Small intestine (tissue), 7 donors: ENCODE data around the gene NTPCR. TPM values are rescaled to one million over a fixed set of nuclear protein-coding genes. Genes with fewer than 3 reads are reported as not detected.
A peak's percentile ranks its signal among the peaks of the same experiment; 100 is the strongest.
"Not testable (repeated sequence)": the region's sequence is repeated elsewhere in the genome, so short reads cannot be mapped to it uniquely, and the experiment has no call there.

Experiments
- DNase-seq, 2 donors: peaks; one replicate each; pipeline versions ENCODE4 v3.0.0 to v3.0.0-alpha.2; 2013
- FAIRE-seq: peaks from 2 replicates; lab custom pipeline; 2012; peaks lifted over from hg19 to GRCh38; lab: Jason Lieb, UNC
- H3K27ac ChIP-seq, 3 donors: one replicate each; pipeline ENCODE4 v1.5.1; 2013; ENCODE audit warnings: low read length in 2 of 3, mild to moderate bottlenecking in 2 of 3, control low read depth in 1 of 3, inconsistent platforms in 1 of 3, low read depth in 1 of 3, moderate library complexity in 1 of 3
- H3K27me3 ChIP-seq, 3 donors: one replicate each; pipeline ENCODE4 v1.6.1; 2013; ENCODE audit warnings: low read length in 3 of 3, inconsistent platforms in 1 of 3; ENCODE audit not compliant: control insufficient read depth in 3 of 3, insufficient read depth in 3 of 3
- H3K36me3 ChIP-seq, 3 donors: one replicate each; pipeline ENCODE4 v1.6.1; 2013; ENCODE audit warnings: low read length in 3 of 3, inconsistent platforms in 1 of 3, low read depth in 1 of 3, mild to moderate bottlenecking in 1 of 3, moderate library complexity in 1 of 3; ENCODE audit not compliant: control insufficient read depth in 3 of 3, insufficient read depth in 2 of 3
- H3K4me1 ChIP-seq, 3 donors: one replicate each; pipeline ENCODE4 v1.6.1; 2013; ENCODE audit warnings: low read length in 2 of 3, inconsistent platforms in 1 of 3, low read depth in 1 of 3, mild to moderate bottlenecking in 1 of 3, moderate library complexity in 1 of 3; ENCODE audit not compliant: control insufficient read depth in 3 of 3, insufficient read depth in 2 of 3
- H3K4me3 ChIP-seq, 3 donors: one replicate each; pipeline ENCODE4 v1.5.1; 2013; ENCODE audit warnings: low read length in 3 of 3, control low read depth in 1 of 3, inconsistent platforms in 1 of 3, low read depth in 1 of 3, mild to moderate bottlenecking in 1 of 3, moderate library complexity in 1 of 3
- H3K9me3 ChIP-seq, 2 donors: one replicate each; pipeline ENCODE4 v1.6.1; 2013; ENCODE audit warnings: low read depth in 1 of 2, low read length in 1 of 2; ENCODE audit not compliant: control insufficient read depth in 2 of 2, insufficient read depth in 1 of 2
- WGBS, 3 donors: extraction: QIAGEN DNeasy Blood & Tissue Kit; methylation state at CpG; one replicate each; pipeline ENCODE4 v1.1.7; 2013; 5-methylcytosine and 5-hydroxymethylcytosine counted together
- polyA plus RNA-seq, 4 donors: library from polyadenylated mRNA; stranded (reverse) in 3 of 4; unstranded in 1 of 4; fragments of 200-250 nt in 3 of 4; fragments of 120-200 nt in 1 of 4; gene quantifications; one replicate each; pipeline versions ENCODE4 v1.2.1 to v1.2.3, GENCODE V29; 2013
- donor health status: healthy with polysubstance abuse.
- donor health status: control.
- donor health status: control.
- donor health status: Bipolar disorder and iron deficiency.
- donor health status: healthy.

Gene NTPCR
- polyA plus RNA-seq, 4 donors: 48.5 to 65.6 (median 58.1) TPM

- Histone ChIP-seq H3K27me3 (no peaks in the 10 kb centered on the region), H3K27ac (no peak overlapping the region), H3K4me1 (no peaks in the 10 kb centered on the region), H3K9me3 (no peaks in the 10 kb centered on the region), H3K36me3 (no peaks in the 10 kb centered on the region), H3K4me3 (no peak overlapping the region)
- WGBS, 3 donors: 80 to 85% (median 81%) methylated on average over 3 of the region's 3 CpGs
- FAIRE-seq (no peak), DNase-seq (no peak)
Observed at GRCh38 chr1:232917053-232917452, 33.4 kb upstream of the NTPCR start.

DNA sequence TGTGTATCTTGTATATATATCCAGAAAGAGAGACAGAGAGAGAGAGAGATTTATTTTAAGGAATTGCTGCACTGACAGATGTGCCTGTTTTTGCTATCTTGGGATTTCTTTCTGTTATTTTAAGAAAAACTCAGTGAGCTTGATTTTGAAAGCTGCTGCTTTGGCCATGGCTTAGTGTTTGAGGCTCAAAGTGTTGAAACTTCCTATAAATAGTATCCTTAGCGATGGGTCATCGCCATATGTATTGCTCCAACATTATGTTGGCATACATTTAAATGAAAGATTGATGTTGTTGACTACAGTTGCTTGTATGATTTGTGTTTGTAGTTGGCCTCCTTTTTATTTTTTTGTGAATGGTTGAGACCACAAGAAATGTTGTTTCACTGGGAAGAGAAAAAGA lies 29.0 kb upstream of the NTPCR start:
- Histone ChIP-seq H3K27ac (no peak overlapping the region), H3K9me3 (no peaks in the 10 kb centered on the region), H3K36me3 (no peaks in the 10 kb centered on the region), H3K4me1 (no peaks in the 10 kb centered on the region), H3K27me3 (no peaks in the 10 kb centered on the region), H3K4me3 (no peak overlapping the region)
- FAIRE-seq (no peak), DNase-seq (no peak)
- WGBS, 3 donors: 67 to 96% (median 90%) methylated on average over 2 of the region's 2 CpGs

DNA sequence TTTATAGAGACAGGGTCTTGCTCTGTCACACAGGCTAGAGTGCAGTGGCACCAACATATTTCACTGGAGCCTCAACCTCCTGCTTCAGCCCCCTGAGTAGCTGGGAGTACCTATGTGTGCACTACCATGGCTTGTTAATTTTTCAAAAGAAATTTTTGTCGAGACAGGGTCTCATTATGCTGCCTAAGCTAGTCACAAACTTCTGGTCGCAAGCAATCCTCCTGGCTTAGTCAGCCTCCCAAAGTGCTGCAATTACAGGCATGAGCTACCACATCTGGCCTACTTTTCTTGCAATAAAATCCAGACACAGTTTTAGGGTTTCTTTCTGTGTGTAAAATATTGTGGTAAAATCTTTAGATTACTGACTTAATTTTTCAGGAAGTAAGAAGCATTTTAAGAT lies 27.9 kb upstream of the NTPCR start:
- Histone ChIP-seq H3K27me3 (no peaks in the 10 kb centered on the region), H3K9me3 (peaks cover 0 to 4% of the 10 kb centered on the region in 2 donors), H3K27ac (no peak overlapping the region), H3K36me3 (no peaks in the 10 kb centered on the region), H3K4me3 (no peak overlapping the region), H3K4me1 (no peaks in the 10 kb centered on the region)
- no peak for DNase-seq
- no peak for FAIRE-seq
- WGBS, 3 donors: 77 to 94% (median 88%) methylated on average over 2 of the region's 2 CpGs

DNA sequence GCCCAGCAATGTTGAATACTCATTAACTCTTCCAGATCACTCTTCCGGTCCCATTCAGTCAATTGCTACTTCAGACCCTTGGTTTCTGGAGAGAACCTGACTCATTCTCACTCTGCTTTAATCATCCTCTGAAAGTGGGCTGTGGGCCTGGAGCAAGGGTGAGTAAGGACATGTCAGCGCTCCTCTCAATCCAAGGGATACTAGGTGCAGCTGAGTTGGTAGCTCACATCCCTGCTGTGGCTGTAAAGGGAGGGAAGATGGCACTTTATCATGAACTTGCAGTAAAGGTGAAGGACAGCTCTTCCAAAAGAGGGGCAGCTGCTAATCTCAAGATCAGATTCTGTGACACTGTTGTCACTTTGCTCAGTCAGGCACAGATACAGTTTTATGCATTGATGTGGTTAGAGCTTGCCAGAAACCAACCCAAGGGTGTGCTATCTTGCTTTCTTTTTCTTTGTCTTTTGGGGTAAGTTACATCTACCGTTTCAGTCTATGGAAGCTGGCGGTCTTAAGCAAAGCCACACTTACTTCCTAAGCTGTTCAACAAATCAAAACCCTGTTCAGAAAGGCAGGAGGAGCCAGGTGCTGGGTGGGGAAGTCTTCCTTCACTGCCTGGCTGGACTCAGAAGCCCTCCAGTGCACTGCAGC lies 26.5 kb upstream of the NTPCR start:
- 66 to 77% (median 76%) methylated on average over 4 of the region's 4 CpGs for WGBS, 3 donors
- DNase-seq (peak in 1 of 2 donors; percentile 15), FAIRE-seq (no peak)
- no peak overlapping the region for H3K27ac ChIP-seq
- H3K4me3 ChIP-seq: no peak overlapping the region
- no peaks in the 10 kb centered on the region for H3K4me1 ChIP-seq
- H3K9me3 ChIP-seq: peaks cover 0 to 5% of the 10 kb centered on the region in 2 donors
- no peaks in the 10 kb centered on the region for H3K27me3 ChIP-seq
- no peaks in the 10 kb centered on the region for H3K36me3 ChIP-seq

DNA sequence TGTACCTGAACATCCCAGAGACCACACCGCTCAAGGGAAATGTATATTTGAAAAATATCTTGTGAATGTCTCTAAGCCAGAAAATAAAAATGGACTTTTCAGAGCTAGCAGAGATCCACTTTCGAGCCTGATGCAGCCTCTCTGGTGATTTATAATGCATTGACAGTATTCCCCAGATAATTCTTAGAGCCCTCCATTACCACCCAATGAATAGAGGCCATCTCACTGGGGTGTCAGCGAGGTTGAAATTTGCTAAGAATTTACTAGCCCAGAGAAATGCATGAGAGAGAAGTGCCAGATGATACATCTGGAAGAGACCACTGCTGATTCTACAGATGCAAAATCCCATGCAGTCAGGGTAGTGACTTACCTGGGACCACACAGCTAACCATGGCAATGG lies 25.5 kb upstream of the NTPCR start:
- FAIRE-seq: no peak
- Histone ChIP-seq H3K27ac (no peak overlapping the region), H3K36me3 (no peaks in the 10 kb centered on the region), H3K4me1 (no peaks in the 10 kb centered on the region), H3K9me3 (peaks cover 0 to 5% of the 10 kb centered on the region in 2 donors), H3K27me3 (no peaks in the 10 kb centered on the region), H3K4me3 (no peak overlapping the region)
- DNase-seq: no peak
- 89 to 96% (median 91%) methylated on average over 3 of the region's 3 CpGs for WGBS, 3 donors

DNA sequence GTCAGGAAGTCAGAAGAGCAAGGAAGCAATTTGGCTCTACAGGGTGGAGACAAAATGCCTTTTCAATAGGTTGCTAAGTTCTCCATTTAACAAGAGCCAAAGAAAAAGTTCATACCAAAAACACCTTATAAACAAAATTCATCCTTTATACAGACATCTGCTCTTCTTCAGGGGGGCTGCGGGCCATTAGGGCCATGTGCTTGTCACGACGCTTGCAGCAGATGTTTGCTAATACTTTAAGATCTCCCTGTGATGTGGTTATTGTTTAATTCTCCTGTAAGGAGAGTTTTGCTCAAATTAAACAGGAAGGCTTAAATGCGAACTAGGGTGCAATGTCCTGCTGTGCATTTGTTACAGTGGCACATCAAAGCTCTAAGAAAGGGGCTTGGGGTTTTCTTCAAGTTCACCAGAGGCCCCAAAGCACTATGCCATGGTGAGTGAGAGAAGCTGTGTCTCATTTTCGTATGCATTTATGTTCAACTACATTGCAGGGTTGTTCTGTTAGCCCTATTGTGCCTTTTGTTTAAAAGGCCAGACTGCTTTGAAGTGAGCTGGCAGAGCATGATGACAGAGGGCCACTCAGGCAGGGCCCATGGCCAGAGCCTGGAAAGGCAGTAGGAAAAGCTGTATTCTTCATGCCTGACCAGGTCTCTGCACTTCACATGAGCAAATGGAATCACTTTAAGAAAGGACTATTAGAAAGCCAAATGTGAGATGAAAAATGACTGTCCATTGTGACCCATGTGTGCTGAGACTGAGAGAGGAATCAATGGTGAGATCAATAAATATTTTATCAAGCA lies 24.8 kb upstream of the NTPCR start:
- H3K27ac ChIP-seq: no peak overlapping the region
- peaks cover 0 to 5% of the 10 kb centered on the region in 2 donors for H3K9me3 ChIP-seq
- WGBS, 3 donors: 78 to 94% (median 83%) methylated on average over 5 of the region's 5 CpGs
- H3K27me3 ChIP-seq: no peaks in the 10 kb centered on the region
- H3K4me3 ChIP-seq: no peak overlapping the region
- FAIRE-seq (no peak), DNase-seq (no peak)
- no peaks in the 10 kb centered on the region for H3K36me3 ChIP-seq
- no peaks in the 10 kb centered on the region for H3K4me1 ChIP-seq

DNA sequence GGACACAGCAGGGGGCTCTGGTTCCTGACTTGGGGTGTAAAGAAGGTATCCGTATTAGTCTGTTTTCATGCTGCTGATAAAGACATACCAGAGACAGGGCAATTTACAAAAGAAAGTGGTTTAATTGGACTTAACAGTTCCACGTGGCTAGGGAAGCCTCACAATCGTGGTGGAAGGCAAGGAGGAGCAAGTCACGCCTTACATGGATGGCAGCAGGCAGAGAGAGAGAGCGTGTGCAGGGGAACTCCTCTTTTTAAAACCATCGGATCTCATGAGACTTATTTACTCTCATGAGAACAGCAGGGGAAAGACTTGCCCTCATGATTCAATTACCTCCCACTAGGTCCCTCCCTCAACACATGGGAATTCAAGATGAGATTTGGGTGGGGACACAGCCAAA lies 23.2 kb upstream of the NTPCR start:
- not testable (repeated sequence) for FAIRE-seq, DNase-seq
- WGBS, 3 donors: 81 to 93% (median 84%) methylated on average over 6 of the region's 6 CpGs

DNA sequence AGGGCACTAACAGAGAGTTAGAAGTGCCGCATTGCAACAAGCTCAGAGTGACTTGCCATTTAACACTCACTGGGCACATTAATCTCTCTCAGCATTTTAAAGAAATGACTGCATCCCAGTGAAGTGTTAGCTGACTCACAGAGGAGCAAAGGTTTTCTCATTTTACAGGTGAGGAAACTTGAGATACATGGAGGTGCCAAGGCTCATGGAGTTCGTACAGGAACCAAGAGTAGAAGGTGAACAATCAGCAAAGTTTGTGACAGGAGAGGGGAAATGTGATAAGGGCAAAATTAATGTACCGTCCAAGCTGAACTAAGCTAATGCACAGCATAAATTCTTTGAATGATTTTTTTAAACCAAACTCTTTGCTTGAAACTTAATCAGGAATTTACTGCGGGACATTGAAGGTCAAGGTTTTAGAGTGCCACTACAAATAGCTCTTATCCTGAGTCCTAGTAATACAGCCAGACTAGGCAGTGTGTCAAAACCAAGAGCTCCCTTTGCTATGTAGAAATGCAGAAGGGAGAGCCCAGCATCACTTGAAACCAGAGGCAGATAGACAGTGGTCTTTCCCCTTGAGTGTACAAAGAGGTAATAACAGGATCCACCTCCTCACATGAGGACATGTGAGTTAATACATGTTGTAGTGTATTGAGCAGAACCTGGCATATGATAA lies 22.4 kb upstream of the NTPCR start:
- FAIRE-seq (no peak), DNase-seq (no peak)
- Histone ChIP-seq H3K36me3 (no peaks in the 10 kb centered on the region), H3K4me3 (no peak overlapping the region), H3K4me1 (no peaks in the 10 kb centered on the region), H3K9me3 (peaks cover 0 to 5% of the 10 kb centered on the region in 2 donors), H3K27me3 (no peaks in the 10 kb centered on the region), H3K27ac (no peak overlapping the region)
- 75 to 78% (median 78%) methylated on average over 4 of the region's 4 CpGs for WGBS, 3 donors

More for the DNA sequence above, 23.2 kb upstream of the NTPCR start:
- H3K27me3 ChIP-seq, H3K36me3 ChIP-seq, H3K4me1 ChIP-seq, H3K4me3 ChIP-seq, H3K27ac ChIP-seq, H3K9me3 ChIP-seq: not testable (repeated sequence)
